Measurements from ENCODE around the gene GREB1.

Gene GREB1

GRCh38 chr2:11662882-11663281 lies 129.0 kb downstream of the GREB1 start:
- TF ChIP-seq CTCF (IDR thresholded peaks at IDR 0.05), result no peak
- no peak for DNase-seq (ENCODE audit: low spot score)
- H3K27ac ChIP-seq, result no peak overlapping the region
- no peak overlapping the region for H3K4me3 ChIP-seq

GRCh38 chr2:11663427-11663826 lies 129.6 kb downstream of the GREB1 start:
- DNase-seq (ENCODE audit: low spot score), result no peak
- Histone ChIP-seq H3K4me3 (no peak overlapping the region), H3K27ac (no peak overlapping the region)
- no peak for TF ChIP-seq CTCF (IDR thresholded peaks at IDR 0.05)

GRCh38 chr2:11665028-11665427 lies 131.2 kb downstream of the GREB1 start:
- no peak for TF ChIP-seq CTCF (IDR thresholded peaks at IDR 0.05)
- DNase-seq (ENCODE audit: low spot score), result no peak
- H3K4me3 ChIP-seq, result no peak overlapping the region
- no peak overlapping the region for H3K27ac ChIP-seq

GRCh38 chr2:11665510-11666362 lies 131.9 kb downstream of the GREB1 start:
- no peak for TF ChIP-seq CTCF (IDR thresholded peaks at IDR 0.05)
- no peak for DNase-seq (ENCODE audit: low spot score)
- Histone ChIP-seq H3K4me3 (no peak overlapping the region), H3K27ac (no peak overlapping the region)

- no peak for TF ChIP-seq CTCF (IDR thresholded peaks at IDR 0.05)
- no peak for DNase-seq (ENCODE audit: low spot score)
- no peak overlapping the region for H3K4me3 ChIP-seq
- H3K27ac ChIP-seq, result no peak overlapping the region
Measured at GRCh38 chr2:11667194-11667593, 133.3 kb downstream of the GREB1 start.

GRCh38 chr2:11667866-11668637 lies 134.2 kb downstream of the GREB1 start:
- no peak for DNase-seq (ENCODE audit: low spot score)
- H3K27ac ChIP-seq, result no peak overlapping the region
- no peak overlapping the region for H3K4me3 ChIP-seq
- TF ChIP-seq CTCF (IDR thresholded peaks at IDR 0.05), result no peak
